DND-41 (cell line): ENCODE data around the gene IGSF21.

Experiments
- ATAC-seq: fragments of 200-7000 bp; cut with Tn5 transposase; 3 replicates; pipeline ENCODE4 v1.9.1; 2021; ENCODE audit warnings: low read depth; ENCODE audit not compliant: insufficient read depth
- DNase-seq: peaks from one replicate; pipeline ENCODE4 v3.0.0-alpha.2; 2020
- H2AFZ ChIP-seq: 2 replicates; pipeline ENCODE4 v1.6.0; 2012; ENCODE audit warnings: low read depth, low read length
- H3K27ac ChIP-seq: 2 replicates; pipeline ENCODE4 v1.5.1; 2012; ENCODE audit warnings: low read length, inconsistent platforms
- H3K27me3 ChIP-seq: fragments of 200-600 bp; sonication (generic); 2 replicates; pipeline ENCODE4 v1.6.0; 2012; ENCODE audit warnings: low read length, mild to moderate bottlenecking, inconsistent platforms; ENCODE audit not compliant: insufficient read depth, poor library complexity
- H3K36me3 ChIP-seq: 2 replicates; pipeline ENCODE4 v1.5.1; 2012; ENCODE audit warnings: low read length, inconsistent platforms; ENCODE audit not compliant: insufficient read depth
- H3K4me1 ChIP-seq: 2 replicates; pipeline ENCODE4 v1.5.1; 2012; ENCODE audit warnings: mild to moderate bottlenecking, low read length; ENCODE audit not compliant: insufficient read depth
- H3K4me2 ChIP-seq: 2 replicates; pipeline ENCODE4 v1.6.0; 2012; ENCODE audit warnings: mild to moderate bottlenecking, moderate library complexity, low read length, inconsistent platforms; ENCODE audit not compliant: insufficient read depth
- H3K4me3 ChIP-seq, 2 experiments: fragments of 200-600 bp in 1 of 2; shearing (Covaris generic) in 1 of 2; 2 replicates each; pipeline ENCODE4 v1.5.1; 2012 to 2016; ENCODE audit warnings: inconsistent platforms in 2 of 2, low read length in 2 of 2, mild to moderate bottlenecking in 2 of 2, low read depth in 1 of 2, moderate library complexity in 1 of 2
- H3K79me2 ChIP-seq: 2 replicates; pipeline ENCODE4 v1.6.0; 2012; ENCODE audit warnings: low read length, inconsistent platforms; ENCODE audit not compliant: insufficient read depth
- H3K9ac ChIP-seq: 2 replicates; pipeline ENCODE4 v1.6.0; 2012; ENCODE audit warnings: low read depth, mild to moderate bottlenecking, inconsistent platforms, low read length, moderate library complexity
- H3K9me3 ChIP-seq: 2 replicates; pipeline ENCODE4 v1.5.1; 2012; ENCODE audit warnings: low read length, moderate library complexity, mild to moderate bottlenecking, inconsistent platforms; ENCODE audit not compliant: insufficient read depth, severe bottlenecking
- H4K20me1 ChIP-seq: 2 replicates; pipeline ENCODE4 v1.6.0; 2012; ENCODE audit warnings: low read length; ENCODE audit not compliant: insufficient read depth
- EZH2 ChIP-seq: IDR thresholded peaks from 3 replicates; pipeline ENCODE4 v1.6.1; 2012; ENCODE audit warnings: borderline replicate concordance, low read depth, mild to moderate bottlenecking, moderate library complexity, low read length, inconsistent platforms; ENCODE audit not compliant: severe bottlenecking
- TF ChIP-seq, protein P1 (sequence below): IDR thresholded peaks from 2 replicates; pipeline ENCODE4 v1.5.1; 2012; ENCODE audit warnings: borderline replicate concordance, low read length, moderate library complexity, mild to moderate bottlenecking; ENCODE audit not compliant: poor library complexity, severe bottlenecking; ENCODE audit errors: extremely low read depth

IGSF21 gene

DNA sequence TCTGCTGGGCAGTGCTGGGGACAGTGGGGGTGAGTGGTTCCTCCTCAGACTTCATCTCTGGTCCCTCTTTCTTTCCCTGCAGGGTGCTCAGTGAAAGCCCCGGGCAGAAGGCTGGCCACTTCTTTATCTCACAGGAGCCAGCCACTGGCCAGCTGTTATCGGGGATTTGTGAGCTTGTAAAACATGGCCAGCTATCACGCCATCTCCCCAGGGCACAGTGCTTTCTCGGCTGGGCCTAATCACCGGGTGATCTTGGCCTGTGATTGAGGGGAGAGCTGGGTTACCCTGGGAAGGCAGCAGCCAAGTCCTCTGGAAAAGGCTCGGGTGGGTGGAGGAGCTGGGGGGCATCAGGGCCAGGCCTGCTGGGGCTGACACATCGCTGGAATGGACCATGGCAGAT lies 83.0 kb downstream of the IGSF21 start:
- Histone ChIP-seq H3K4me2 (no peak overlapping the region), H3K79me2 (no peaks in the 10 kb centered on the region), H3K9me3 (no peaks in the 10 kb centered on the region), H4K20me1 (peaks cover 3% of the 10 kb centered on the region; the same call in 1 of the 2 replicates), H3K4me1 (no peaks in the 10 kb centered on the region), H3K9ac (no peak overlapping the region), H2AFZ (no peak overlapping the region), H3K27ac (no peak overlapping the region), H3K27me3 (no peaks in the 10 kb centered on the region), H3K36me3 (no peaks in the 10 kb centered on the region), H3K4me3 (no peak overlapping the region)
- TF ChIP-seq, protein P1, sequence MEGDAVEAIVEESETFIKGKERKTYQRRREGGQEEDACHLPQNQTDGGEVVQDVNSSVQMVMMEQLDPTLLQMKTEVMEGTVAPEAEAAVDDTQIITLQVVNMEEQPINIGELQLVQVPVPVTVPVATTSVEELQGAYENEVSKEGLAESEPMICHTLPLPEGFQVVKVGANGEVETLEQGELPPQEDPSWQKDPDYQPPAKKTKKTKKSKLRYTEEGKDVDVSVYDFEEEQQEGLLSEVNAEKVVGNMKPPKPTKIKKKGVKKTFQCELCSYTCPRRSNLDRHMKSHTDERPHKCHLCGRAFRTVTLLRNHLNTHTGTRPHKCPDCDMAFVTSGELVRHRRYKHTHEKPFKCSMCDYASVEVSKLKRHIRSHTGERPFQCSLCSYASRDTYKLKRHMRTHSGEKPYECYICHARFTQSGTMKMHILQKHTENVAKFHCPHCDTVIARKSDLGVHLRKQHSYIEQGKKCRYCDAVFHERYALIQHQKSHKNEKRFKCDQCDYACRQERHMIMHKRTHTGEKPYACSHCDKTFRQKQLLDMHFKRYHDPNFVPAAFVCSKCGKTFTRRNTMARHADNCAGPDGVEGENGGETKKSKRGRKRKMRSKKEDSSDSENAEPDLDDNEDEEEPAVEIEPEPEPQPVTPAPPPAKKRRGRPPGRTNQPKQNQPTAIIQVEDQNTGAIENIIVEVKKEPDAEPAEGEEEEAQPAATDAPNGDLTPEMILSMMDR: no peak
- no peak for TF ChIP-seq EZH2
- DNase-seq (no peak), ATAC-seq (no peak)

DNA sequence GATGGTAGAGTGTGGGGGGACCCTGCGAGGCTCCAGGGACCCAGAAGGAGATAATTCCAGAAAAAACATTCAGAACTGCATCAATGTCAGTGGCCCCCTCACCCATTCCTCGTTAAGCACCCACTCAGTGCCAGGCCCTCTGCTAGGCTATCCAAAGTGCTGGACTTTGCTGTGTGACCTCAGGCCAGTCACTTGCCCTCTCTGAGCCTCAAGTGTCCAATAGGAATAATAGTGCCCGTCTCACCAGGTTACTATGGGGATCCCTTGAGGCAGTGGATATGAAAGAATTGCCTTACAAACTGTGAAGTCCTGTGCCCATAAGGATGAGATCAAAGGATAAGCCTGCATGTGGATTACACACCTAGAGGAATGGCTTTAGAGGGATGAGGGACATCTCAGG lies 83.4 kb downstream of the IGSF21 start:
- ATAC-seq: no peak
- Histone ChIP-seq H3K9ac (no peak overlapping the region), H3K4me1 (no peaks in the 10 kb centered on the region), H3K27me3 (no peaks in the 10 kb centered on the region), H4K20me1 (peaks cover 3% of the 10 kb centered on the region; the same call in 1 of the 2 replicates), H3K4me2 (no peak overlapping the region), H3K4me3 (no peak overlapping the region), H3K36me3 (no peaks in the 10 kb centered on the region), H3K9me3 (no peaks in the 10 kb centered on the region), H3K79me2 (no peaks in the 10 kb centered on the region), H3K27ac (no peak overlapping the region), H2AFZ (no peak overlapping the region)
- no peak for DNase-seq
- TF ChIP-seq, protein P1: no peak
- no peak for TF ChIP-seq EZH2

DNA sequence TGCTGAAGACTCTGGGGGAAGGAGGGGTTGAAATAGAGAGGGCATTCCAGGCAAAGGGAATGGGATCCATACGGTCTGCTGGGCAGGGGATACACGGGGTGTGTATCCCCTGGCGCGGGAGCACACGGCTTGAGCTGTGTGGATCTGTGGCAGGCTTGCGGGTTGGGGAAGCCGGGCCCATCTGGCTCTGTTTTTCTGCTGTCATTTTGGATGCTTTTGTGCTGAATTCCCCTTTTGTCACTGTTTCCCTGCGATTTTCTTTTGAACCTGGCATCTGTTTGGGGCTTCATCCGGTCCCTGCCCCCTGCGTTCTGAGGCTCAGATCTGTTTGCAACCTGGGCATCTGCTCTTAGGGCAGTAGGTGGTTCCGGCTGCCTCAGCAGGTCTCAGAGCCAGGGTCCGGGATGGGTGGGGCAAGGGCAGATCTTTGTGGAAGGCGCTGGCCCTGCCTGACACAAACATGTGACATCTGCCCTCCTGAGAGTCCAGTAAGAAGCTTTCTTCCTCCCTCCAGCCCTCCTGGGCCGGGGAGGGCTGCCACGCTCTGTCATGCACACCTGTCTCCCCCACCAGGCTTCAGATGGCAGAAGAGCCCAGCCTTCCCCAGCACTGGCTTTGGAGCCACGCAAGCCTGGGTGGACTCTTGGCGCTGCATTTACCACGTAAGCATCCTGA lies 84.0 kb downstream of the IGSF21 start:
- DNase-seq (no peak), ATAC-seq (no peak)
- Histone ChIP-seq H3K4me1 (no peaks in the 10 kb centered on the region), H3K27ac (no peak overlapping the region), H4K20me1 (peaks cover 3% of the 10 kb centered on the region; the same call in 1 of the 2 replicates), H3K4me2 (no peak overlapping the region), H3K9me3 (no peaks in the 10 kb centered on the region), H3K4me3 (no peak overlapping the region), H3K79me2 (no peaks in the 10 kb centered on the region), H3K36me3 (no peaks in the 10 kb centered on the region), H2AFZ (no peak overlapping the region), H3K9ac (no peak overlapping the region), H3K27me3 (no peaks in the 10 kb centered on the region)
- no peak for TF ChIP-seq EZH2
- TF ChIP-seq, protein P1: no peak
